Vagina (tissue), 2 donors: Measurements from ENCODE around the gene ANKRD2.

Experiments
- POLR2AphosphoS5 ChIP-seq, 2 donors: sonication (generic); formaldehyde crosslinking; IDR thresholded peaks; one replicate each; pipeline ENCODE4 v1.9.0; 2017; ENCODE audit warnings: antibody characterized with exemption in 2 of 2, mild to moderate bottlenecking in 2 of 2, low read depth in 1 of 2; ENCODE audit not compliant: insufficient read depth in 1 of 2
- TF ChIP-seq, protein P1 (sequence below), 3 experiments: fragments of 450-650 bp in 2 of 3; fragments of 200-600 bp in 1 of 3; sonication (generic) in 1 of 3; IDR thresholded peaks; one replicate each; pipeline ENCODE4 v1.5.1; 2017 to 2019; ENCODE audit warnings: antibody characterized with exemption in 3 of 3, mild to moderate bottlenecking in 2 of 3, moderate library complexity in 2 of 3

DNA sequence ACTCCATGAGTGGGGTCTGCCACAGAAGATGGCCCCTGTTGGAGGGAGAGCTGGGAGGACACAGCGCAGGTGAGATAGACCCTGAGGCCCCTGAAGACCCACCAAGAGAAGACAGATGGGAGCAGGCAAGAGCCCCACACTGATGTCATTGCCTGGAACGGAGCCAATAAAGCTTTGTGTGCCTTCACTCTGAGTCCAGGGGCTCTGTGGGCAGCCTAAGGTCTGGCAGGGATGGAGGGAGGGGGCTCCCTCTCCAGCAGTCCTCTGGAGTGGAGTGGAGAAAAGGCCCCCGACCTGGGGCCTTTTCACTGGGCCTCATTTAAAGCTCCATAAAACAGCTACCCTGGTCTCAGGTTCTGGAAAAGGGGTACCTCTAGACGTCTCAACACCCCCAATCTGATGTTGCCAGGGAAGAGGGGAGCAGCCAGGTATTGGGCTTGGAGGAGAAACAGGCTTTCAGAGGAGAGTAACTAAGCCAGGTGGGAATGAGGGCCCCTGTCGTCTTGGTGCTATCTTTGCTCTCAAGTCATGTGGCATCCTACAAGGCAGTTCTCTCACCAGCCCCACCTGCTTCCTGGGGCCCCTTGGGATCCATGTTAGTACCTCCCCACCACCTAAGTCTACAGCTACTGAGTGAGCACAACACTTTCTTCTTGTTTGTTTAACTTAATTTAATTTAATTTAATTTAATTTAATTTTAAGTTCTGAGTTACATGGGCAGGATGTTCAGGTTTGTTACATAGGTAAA lies 18.3 kb downstream of the ANKRD2 start:
- TF ChIP-seq, protein P1, sequence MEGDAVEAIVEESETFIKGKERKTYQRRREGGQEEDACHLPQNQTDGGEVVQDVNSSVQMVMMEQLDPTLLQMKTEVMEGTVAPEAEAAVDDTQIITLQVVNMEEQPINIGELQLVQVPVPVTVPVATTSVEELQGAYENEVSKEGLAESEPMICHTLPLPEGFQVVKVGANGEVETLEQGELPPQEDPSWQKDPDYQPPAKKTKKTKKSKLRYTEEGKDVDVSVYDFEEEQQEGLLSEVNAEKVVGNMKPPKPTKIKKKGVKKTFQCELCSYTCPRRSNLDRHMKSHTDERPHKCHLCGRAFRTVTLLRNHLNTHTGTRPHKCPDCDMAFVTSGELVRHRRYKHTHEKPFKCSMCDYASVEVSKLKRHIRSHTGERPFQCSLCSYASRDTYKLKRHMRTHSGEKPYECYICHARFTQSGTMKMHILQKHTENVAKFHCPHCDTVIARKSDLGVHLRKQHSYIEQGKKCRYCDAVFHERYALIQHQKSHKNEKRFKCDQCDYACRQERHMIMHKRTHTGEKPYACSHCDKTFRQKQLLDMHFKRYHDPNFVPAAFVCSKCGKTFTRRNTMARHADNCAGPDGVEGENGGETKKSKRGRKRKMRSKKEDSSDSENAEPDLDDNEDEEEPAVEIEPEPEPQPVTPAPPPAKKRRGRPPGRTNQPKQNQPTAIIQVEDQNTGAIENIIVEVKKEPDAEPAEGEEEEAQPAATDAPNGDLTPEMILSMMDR (IDR thresholded peaks at IDR 0.05): no peak
- no peak for TF ChIP-seq POLR2AphosphoS5 (IDR thresholded peaks at IDR 0.05; ENCODE audit: insufficient read depth in 1 of 2, low read depth in 1 of 2)
